SKM-1 (cell line): Measurements from ENCODE around the gene CPA3.

Experiments used
- DNase-seq: peaks from one replicate; lab custom pipeline; 2025; ENCODE audit not compliant: unreplicated experiment; lab: John Stamatoyannopoulos, UW

Gene CPA3

GRCh38 chr3:148857316-148857715, 7.8 kb upstream of the CPA3 start:
- no peak for DNase-seq

DNA sequence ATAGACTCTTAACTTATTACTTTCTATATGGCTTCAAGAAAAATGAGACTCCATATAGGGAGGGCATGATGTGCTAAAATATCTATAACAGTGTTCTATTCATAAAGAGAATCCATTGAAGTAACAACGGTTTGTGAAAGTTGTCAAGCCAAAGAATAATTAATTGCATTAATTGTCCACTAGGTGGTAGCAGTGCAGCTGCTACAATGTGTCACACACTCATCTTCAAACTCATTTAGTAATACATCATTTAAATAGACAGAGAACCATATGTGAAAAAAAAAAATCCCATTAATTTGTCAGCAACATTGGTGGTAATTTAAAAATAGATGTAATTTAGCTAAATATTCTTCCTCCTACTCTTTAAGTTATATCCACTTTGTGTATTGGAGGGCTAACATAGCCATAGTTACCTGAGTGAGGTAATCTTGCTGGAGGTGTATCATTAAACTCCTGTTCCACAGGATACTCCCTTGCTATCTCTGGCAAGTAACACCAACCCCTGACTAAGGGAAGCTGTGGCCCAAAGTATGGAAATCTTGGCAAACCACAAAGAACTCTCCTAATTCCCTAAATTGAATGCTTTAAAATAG, 3.7 kb upstream of the CPA3 start:
- DNase-seq: peak; percentile 11

GRCh38 chr3:148863297-148863696, 1.8 kb upstream of the CPA3 start:
- no peak for DNase-seq

DNA sequence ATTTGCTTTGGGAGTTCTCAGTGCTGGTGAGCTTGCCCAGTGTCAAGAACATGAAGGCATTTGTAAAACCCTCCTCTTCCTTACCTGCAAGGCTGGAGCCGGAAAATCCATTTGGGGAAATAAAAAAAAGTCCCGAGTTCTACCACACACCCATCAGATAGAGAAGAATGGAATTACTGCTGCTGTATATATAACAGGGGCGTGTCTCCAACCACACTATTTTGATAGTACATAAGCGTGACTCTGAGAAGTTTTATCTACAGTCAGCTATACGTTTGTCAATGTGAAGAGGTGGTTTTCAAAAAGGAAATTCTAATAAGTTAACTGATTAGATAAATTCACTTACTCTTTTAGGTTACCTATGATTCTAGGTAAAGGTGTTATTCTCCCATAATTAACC, 1.3 kb upstream of the CPA3 start:
- no peak for DNase-seq

- DNase-seq: no peak
Measured at GRCh38 chr3:148866261-148866660, 1.2 kb downstream of the CPA3 start.

DNA sequence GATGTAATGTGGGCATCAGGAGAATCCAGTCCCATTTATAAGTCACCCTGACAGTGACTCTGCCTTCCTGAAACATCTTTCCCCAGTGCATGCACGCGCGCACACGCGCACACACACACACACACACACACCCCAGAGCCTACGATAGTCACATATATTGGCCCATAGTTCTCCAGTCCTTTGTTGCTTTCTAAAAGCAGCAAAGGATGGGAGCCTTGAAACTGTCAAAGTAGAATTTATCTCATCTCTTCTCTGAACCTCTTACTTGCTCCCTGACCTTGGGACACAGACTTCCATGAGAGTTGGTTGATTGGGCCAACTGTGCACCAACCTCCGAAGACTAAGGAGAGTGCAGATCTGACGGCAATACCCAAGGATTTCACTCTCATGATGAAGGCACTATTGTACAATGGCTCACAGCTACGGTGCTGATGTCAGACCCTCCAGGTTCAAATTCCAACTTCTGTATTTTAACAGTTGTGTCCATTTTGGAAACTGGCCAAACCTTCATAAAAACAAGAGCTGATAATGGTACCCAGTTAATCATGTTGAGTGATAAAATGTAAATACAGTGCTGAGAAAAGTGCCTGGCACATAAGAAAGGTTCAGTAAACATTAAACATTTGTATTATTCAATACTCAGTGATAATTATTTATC, 8.3 kb downstream of the CPA3 start:
- no peak for DNase-seq

GRCh38 chr3:148873977-148874376, 8.9 kb downstream of the CPA3 start:
- no peak for DNase-seq

DNA sequence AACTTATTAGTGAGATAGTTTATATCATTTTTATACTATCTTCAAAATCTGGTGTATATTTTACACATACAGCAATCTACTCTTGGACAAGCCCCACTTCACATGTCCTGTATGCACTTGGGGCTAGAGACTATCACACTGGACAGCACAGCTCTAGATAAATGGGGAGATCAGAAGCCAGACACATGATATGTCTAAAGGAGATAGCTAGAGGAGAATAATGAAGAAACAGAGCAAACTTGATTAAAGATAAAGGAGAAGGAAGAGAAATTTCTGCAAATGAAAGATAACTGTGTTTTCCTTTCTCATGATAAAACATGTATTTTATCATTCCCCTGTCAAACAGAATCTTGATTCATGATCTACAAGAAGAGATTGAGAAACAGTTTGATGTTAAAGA, 13.0 kb downstream of the CPA3 start:
- no peak for DNase-seq

- no peak for DNase-seq
Measured at GRCh38 chr3:148879256-148879655, 14.2 kb downstream of the CPA3 start.

DNA sequence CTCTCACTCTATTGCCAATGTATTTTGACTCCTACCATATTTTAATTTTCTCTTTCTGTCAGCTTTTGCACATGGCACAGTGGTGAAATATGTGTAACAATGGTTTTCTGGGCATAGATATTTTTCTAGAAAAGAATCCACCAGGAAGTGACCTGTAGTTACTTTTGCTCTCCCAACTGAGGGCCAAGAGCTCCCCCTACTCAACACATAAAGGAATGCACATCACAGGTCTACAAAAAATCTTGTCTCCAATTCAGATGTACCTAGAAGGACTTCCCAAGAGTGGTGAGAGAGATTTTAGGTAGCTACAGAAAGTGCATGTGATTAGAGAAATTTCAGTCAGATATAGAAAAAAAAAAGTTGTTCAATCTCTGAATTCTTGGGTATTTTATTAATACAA, 15.6 kb downstream of the CPA3 start:
- peak; percentile 23 for DNase-seq

DNA sequence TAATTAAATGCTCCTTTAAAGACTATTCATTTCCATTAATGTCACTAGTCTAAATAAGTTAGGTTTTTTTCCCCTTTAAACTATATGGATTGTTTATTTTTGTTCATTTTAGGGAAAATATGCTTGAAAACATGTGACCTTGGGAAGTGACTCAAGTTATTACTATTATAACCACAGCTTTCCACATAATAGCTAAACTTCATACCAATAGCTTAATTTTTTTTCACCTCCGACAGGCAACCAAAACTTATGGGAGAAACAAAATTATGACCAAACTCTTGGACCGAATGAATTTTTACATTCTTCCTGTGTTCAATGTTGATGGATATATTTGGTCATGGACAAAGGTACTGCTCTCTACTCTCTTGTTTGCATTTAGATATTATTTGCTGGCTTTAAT, 16.2 kb downstream of the CPA3 start:
- DNase-seq: no peak

GRCh38 chr3:148882288-148882687, 17.2 kb downstream of the CPA3 start:
- DNase-seq: no peak

DNA sequence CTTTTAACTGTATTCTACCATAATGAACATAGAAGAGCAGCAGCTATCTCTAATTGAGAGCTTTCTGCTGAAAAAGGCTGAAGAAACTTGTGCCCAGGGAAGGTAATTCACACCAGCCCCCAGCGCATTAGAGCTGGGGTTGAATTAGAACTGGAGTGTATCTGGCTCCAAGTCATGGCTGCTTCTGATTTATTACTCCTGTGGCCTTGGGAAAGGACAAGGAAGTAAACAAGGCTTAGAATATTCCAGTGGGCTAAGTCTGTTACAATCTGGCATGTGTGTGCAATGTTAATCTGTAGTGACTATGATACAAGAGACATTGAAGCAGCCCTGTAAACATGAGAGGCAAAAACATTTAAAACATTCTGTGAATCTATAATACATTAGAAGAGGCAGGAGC, 18.1 kb downstream of the CPA3 start:
- DNase-seq: no peak

- no peak for DNase-seq
Measured at GRCh38 chr3:148884261-148884660, 19.2 kb downstream of the CPA3 start.

DNA sequence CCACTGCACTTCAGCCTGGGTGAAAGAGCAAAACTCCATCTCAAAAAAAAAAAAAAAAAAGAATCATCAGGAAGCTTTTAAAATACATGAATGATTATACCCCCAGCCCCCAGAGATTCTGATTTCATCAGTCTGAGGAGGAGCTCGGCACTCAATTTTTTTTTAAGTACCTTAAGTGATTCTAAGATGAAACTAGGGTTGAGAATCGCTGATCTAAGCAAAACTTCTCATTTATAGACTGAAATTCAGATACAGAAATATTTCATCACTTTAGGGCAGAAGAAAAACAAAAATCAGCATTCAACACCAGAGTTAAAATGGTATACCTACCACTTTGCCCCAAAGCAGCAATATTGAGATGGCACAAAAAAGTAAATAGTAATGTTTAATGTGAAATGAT, 24.7 kb downstream of the CPA3 start:
- no peak for DNase-seq

DNA sequence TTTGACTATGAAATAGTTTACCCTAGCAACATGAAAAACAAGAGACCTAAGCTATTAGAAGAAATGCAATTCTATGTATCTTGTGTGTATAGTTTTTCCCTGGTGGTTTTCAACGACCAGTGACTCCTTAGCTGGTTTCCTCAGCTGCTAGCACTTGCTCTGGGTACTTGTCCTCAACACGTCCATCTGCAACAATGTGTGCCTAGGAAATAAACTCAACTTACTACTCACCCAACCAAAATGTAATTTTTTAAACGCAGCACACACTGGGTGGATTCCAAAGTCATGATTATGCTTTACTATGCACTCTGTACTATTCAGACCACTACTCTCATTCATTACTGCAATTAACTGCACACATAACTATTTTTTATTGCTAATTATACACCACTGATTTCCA, 31.0 kb downstream of the CPA3 start:
- no peak for DNase-seq

DNA sequence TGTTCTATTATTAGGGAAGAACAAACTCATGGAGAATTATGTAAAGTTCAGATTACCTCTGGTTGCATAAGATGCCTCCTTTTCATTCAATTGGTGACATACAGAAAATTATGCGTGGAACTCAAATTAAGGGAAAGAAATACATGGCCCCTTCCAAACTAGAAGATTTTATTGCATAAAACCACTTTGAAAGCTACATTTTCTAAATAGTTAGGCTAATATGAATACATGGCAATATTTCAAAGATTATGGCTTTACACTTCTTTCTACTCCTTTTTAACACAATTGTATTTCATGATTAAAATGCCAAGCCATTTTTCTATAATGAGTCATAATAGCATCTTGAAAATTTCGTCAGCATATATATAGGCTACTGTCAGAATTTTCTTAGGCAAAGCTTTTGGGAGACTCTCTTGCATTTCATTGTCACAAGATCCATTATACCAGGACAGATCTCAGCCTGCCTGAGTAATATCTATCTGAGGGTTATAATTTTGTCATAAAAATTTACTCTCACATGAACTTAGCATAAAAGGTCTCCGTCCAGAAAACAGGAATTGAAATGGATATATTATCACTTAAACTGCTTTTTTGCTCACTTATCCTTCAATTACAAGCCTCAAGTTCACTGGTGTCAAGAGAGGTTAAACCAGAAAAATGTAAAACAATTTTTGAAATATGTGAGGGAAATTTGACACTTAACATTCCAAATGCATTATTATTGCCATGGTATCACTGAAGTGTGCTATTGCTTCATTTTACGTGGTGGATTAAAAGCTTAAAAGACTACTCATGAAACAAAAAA, 37.1 kb downstream of the CPA3 start:
- no peak for DNase-seq

DNA sequence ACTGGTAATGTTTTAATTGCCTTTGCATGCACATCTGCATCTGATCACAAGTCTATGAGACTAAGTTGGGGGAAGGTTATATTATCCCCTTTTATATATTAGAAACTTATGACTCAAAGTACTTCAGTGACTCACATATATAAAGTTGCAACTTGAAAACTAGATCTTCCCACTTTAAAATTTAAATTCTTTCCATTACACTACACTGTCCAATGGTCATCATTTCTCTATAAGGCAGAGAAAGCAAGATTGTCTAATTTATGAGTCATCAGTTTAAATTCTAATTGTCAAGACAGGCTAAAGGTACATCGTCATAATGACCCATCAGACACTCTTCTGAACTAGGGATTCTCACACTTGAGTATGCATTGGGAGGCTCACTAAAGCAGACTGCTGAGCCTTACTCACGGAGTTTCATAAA, 37.9 kb downstream of the CPA3 start:
- DNase-seq: no peak

- no peak for DNase-seq
Measured at GRCh38 chr3:148903941-148904340, 38.8 kb downstream of the CPA3 start.

GRCh38 chr3:148906667-148907066, 41.6 kb downstream of the CPA3 start:
- DNase-seq: no peak

GRCh38 chr3:148911173-148911572, 46.1 kb downstream of the CPA3 start:
- no peak for DNase-seq

GRCh38 chr3:148911592-148911991, 46.5 kb downstream of the CPA3 start:
- DNase-seq: no peak
